Measurements from ENCODE around the gene ZNF697. TPM values are rescaled to one million over a fixed set of nuclear protein-coding genes. Genes with fewer than 3 reads are reported as not detected.
"Not testable (repeated sequence)": the region's sequence is repeated elsewhere in the genome, so short reads cannot be mapped to it uniquely, and the experiment has no call there.

The ZNF697 gene
- total RNA-seq, 1 experiment from 2014 or later: 18.0 TPM

GRCh38 chr1:119697598-119697997 lies 49.5 kb upstream of the ZNF697 start (continued):
- no peak for TF ChIP-seq PRDM15 (CRISPR knock-in tag; IDR thresholded peaks at IDR 0.05)
- TF ChIP-seq OVOL2 (CRISPR knock-in tag; IDR thresholded peaks at IDR 0.05; ENCODE audit: borderline replicate concordance): no peak
- TF ChIP-seq TCF7 (CRISPR knock-in tag; IDR thresholded peaks at IDR 0.05; ENCODE audit: low read depth): no peak
- TF ChIP-seq FOXP1 (CRISPR knock-in tag; IDR thresholded peaks at IDR 0.05; ENCODE audit: borderline replicate concordance): no peak
- no peak for TF ChIP-seq MYBL2 (CRISPR knock-in tag; IDR thresholded peaks at IDR 0.05)
- no peak for TF ChIP-seq ERG (CRISPR knock-in tag; IDR thresholded peaks at IDR 0.05)

- peaks cover 14% of the 10 kb centered on the region for H3K36me3 Mint-ChIP-seq
- DNase-seq (ENCODE audit: low spot score); ATAC-seq; H3K4me3 Mint-ChIP-seq; H3K4me1 Mint-ChIP-seq; H3K27ac Mint-ChIP-seq: not testable (repeated sequence)
- CTCF ChIA-PET: interaction anchor here (0.7 kb wide), 1 partner anchor 86 kb away, joined by 4 read pairs; no protein-coding TSS in a partner anchor
- H3K9me3 Mint-ChIP-seq: peaks cover 38% of the 10 kb centered on the region
- H3K27me3 Mint-ChIP-seq (ENCODE audit: low read depth): peaks cover 19% of the 10 kb centered on the region
- POLR2A ChIA-PET: interaction anchor here (1.3 kb wide), 2 partner anchors 15 kb away, joined by 3 read pairs; partner anchors contain the start of gene PHGDH
Observed at GRCh38 chr1:119696863-119697262, 48.8 kb upstream of the ZNF697 start.

- no peaks in the 10 kb centered on the region for H3K27me3 Mint-ChIP-seq (ENCODE audit: low read depth)
- no peaks in the 10 kb centered on the region for H3K36me3 Mint-ChIP-seq
- peaks cover 51% of the 10 kb centered on the region for H3K4me1 Mint-ChIP-seq
- POLR2A ChIA-PET: interaction anchor here (3.2 kb wide), 1 partner anchor 23 kb away, joined by 22 read pairs; the partner anchor contains the start of gene PHGDH
- DNase-seq (ENCODE audit: low spot score) (no peak), ATAC-seq (peak; percentile 21; the same call in 1 of the 2 replicates)
- H3K27ac Mint-ChIP-seq: no peak overlapping the region
- CTCF ChIA-PET: interaction anchor here (0.5 to 3.5 kb wide), 6 partner anchors 10 to 78 kb away, joined by 3 to 46 read pairs (median 5); partner anchors contain the start of gene ZNF697
- peaks cover 10% of the 10 kb centered on the region; the same call in 1 of the 2 replicates for H3K9me3 Mint-ChIP-seq
- TF ChIP-seq AR (CRISPR knock-in tag; IDR thresholded peaks at IDR 0.05) (no peak), AFF4 (CRISPR knock-in tag; IDR thresholded peaks at IDR 0.05; ENCODE audit: borderline replicate concordance) (no peak), E2F4 (CRISPR knock-in tag; IDR thresholded peaks at IDR 0.05; ENCODE audit: borderline replicate concordance, low read depth) (no peak), SMAD4 (CRISPR knock-in tag; IDR thresholded peaks at IDR 0.05) (no peak), NR1H2 (CRISPR knock-in tag; IDR thresholded peaks at IDR 0.05) (no peak), ZNF425 (CRISPR knock-in tag; conservative IDR thresholded peaks at IDR 0.05) (no peak), CREM (CRISPR knock-in tag; IDR thresholded peaks at IDR 0.05) (no peak), RELA (CRISPR knock-in tag; IDR thresholded peaks at IDR 0.05; ENCODE audit: borderline replicate concordance) (no peak), ATF3 (CRISPR knock-in tag; conservative IDR thresholded peaks at IDR 0.05) (no peak), OVOL2 (CRISPR knock-in tag; IDR thresholded peaks at IDR 0.05; ENCODE audit: borderline replicate concordance) (no peak)
- no peak overlapping the region for H3K4me3 Mint-ChIP-seq
Observed at GRCh38 chr1:119689511-119689910, 41.4 kb upstream of the ZNF697 start.
